HL-60 (cell line): ENCODE results near the gene PRKAR1B.

Experiments
- DNase-seq, 2 experiments: peaks; one replicate each; pipeline ENCODE4 v3.0.0-alpha.2; 2010 to 2020; ENCODE audit warnings: low read depth in 1 of 2, low spot score in 1 of 2
- H3K27ac ChIP-seq: fragments of 250-450 bp; sonication (Bioruptor Pico); replicated peaks from 2 replicates; pipeline ENCODE4 v1.5.1; 2020; ENCODE audit warnings: mild to moderate bottlenecking, moderate library complexity
- H3K27me3 ChIP-seq: fragments of 250-450 bp; sonication (Bioruptor Pico); 2 replicates; pipeline ENCODE4 v1.5.1; 2021; ENCODE audit warnings: mild to moderate bottlenecking, moderate library complexity; ENCODE audit not compliant: insufficient read depth, poor library complexity, severe bottlenecking
- H3K4me3 ChIP-seq: replicated peaks from 2 replicates; pipeline ENCODE4 v1.5.1; 2011; ENCODE audit warnings: mild to moderate bottlenecking, control low read depth, low read length; ENCODE audit not compliant: insufficient read depth
- GABPA ChIP-seq: IDR thresholded peaks from 2 replicates; pipeline ENCODE4 v1.6.1; 2012; ENCODE audit warnings: low read depth
- POLR2AphosphoS5 ChIP-seq: IDR thresholded peaks from 2 replicates; pipeline ENCODE4 v1.6.1; 2012; ENCODE audit warnings: low read depth
- SPI1 ChIP-seq: IDR thresholded peaks from 2 replicates; pipeline ENCODE4 v1.6.1; 2012; ENCODE audit warnings: low read depth, mild to moderate bottlenecking, borderline replicate concordance
- TF ChIP-seq, protein P1 (sequence below): IDR thresholded peaks from 2 replicates; pipeline ENCODE4 v1.6.1; 2012; ENCODE audit warnings: low read depth; ENCODE audit not compliant: insufficient replicate concordance
- TF ChIP-seq, protein P2 (sequence below): IDR thresholded peaks from one replicate; pipeline ENCODE4 v1.5.1; 2011; ENCODE audit warnings: low read length, control low read depth, inconsistent platforms; ENCODE audit not compliant: insufficient read depth

Gene PRKAR1B

DNA sequence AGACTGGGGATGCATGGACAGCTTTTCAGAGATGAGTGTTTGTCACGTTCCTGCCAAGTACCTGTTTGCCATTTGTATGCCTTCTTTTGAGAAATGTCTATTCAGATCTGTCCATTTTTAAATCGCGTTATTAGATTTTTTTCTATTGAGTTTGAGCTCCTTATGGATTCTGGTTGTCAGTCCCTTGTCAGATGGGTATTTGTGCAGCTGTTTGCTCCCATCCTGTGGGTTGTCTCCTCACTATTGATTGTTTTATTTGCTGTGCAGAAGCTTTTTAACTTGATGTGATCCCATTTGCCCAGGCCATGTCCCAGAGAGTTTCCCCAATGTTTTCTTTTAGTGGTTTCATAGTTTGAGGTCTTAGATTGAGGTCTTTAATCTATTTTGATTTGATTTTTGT, 5.5 kb upstream of the PRKAR1B start:
- TF ChIP-seq GABPA = no peak
- TF ChIP-seq POLR2AphosphoS5 = no peak
- TF ChIP-seq, protein P1, sequence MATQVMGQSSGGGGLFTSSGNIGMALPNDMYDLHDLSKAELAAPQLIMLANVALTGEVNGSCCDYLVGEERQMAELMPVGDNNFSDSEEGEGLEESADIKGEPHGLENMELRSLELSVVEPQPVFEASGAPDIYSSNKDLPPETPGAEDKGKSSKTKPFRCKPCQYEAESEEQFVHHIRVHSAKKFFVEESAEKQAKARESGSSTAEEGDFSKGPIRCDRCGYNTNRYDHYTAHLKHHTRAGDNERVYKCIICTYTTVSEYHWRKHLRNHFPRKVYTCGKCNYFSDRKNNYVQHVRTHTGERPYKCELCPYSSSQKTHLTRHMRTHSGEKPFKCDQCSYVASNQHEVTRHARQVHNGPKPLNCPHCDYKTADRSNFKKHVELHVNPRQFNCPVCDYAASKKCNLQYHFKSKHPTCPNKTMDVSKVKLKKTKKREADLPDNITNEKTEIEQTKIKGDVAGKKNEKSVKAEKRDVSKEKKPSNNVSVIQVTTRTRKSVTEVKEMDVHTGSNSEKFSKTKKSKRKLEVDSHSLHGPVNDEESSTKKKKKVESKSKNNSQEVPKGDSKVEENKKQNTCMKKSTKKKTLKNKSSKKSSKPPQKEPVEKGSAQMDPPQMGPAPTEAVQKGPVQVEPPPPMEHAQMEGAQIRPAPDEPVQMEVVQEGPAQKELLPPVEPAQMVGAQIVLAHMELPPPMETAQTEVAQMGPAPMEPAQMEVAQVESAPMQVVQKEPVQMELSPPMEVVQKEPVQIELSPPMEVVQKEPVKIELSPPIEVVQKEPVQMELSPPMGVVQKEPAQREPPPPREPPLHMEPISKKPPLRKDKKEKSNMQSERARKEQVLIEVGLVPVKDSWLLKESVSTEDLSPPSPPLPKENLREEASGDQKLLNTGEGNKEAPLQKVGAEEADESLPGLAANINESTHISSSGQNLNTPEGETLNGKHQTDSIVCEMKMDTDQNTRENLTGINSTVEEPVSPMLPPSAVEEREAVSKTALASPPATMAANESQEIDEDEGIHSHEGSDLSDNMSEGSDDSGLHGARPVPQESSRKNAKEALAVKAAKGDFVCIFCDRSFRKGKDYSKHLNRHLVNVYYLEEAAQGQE = no peak
- no peak for TF ChIP-seq SPI1
- TF ChIP-seq, protein P2, sequence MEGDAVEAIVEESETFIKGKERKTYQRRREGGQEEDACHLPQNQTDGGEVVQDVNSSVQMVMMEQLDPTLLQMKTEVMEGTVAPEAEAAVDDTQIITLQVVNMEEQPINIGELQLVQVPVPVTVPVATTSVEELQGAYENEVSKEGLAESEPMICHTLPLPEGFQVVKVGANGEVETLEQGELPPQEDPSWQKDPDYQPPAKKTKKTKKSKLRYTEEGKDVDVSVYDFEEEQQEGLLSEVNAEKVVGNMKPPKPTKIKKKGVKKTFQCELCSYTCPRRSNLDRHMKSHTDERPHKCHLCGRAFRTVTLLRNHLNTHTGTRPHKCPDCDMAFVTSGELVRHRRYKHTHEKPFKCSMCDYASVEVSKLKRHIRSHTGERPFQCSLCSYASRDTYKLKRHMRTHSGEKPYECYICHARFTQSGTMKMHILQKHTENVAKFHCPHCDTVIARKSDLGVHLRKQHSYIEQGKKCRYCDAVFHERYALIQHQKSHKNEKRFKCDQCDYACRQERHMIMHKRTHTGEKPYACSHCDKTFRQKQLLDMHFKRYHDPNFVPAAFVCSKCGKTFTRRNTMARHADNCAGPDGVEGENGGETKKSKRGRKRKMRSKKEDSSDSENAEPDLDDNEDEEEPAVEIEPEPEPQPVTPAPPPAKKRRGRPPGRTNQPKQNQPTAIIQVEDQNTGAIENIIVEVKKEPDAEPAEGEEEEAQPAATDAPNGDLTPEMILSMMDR = no peak
- no peak overlapping the region for H3K27ac ChIP-seq
- no peaks in the 10 kb centered on the region for H3K27me3 ChIP-seq
- H3K4me3 ChIP-seq = no peak overlapping the region
- no peak for DNase-seq

DNA sequence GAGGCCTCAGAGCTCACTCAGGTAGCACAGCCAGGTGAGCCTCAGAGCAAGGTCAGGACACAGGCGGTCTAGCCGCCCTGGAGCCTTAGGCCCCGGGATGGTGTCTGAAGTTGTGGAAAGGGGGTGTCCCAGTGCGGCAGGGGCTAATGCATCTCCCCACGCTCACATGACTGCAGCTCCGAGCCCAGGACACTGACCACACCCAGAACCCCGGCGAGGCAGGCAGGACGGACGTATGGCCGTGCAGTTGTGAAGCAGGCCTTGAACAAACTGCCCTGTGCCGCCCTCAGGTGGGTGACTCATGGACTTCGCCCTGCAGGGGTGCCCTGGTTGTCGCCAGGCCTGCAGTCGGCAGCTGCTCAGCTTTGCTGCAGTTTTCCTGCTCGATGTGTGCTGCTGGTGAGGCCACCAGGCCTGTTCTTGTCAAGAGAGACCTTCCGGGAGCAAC, 5.0 kb upstream of the PRKAR1B start:
- no peak for DNase-seq
- no peak overlapping the region for H3K27ac ChIP-seq
- no peak overlapping the region for H3K4me3 ChIP-seq
- TF ChIP-seq, protein P1 = no peak
- TF ChIP-seq SPI1 = no peak
- H3K27me3 ChIP-seq = no peaks in the 10 kb centered on the region

DNA sequence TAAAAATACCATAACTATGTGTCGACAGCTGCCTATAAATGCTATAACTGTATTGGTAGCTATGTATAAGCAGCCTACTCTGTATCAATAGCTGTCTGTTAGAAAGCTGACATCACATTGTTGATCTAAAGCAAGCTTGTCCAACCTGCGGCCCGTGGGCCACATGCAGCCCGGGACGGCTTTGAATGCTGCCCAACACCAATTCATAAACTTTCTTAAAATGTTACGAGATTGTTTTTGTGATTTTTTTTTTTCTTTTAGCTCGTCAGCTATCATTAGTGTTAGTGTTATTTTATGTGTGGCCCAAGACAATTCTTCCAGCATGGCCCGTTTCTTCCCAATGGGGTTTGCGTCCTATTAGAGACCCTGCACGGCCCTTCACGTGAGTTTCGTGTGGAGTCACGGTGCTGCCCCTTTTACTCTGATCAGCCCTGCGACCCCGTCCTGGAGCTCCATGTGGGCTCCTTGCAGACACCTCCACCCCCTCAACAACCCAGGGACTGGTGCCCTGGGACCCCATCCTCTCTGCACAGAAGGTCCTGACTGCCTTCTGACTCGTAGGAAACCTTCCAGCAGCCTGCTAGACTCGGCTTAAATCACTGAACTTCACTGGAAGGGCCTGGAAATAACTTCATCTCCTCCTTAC, 4.5 kb upstream of the PRKAR1B start:
- Histone ChIP-seq H3K27me3 (no peaks in the 10 kb centered on the region), H3K27ac (no peak overlapping the region), H3K4me3 (no peak overlapping the region)
- TF ChIP-seq GABPA (no peak), POLR2AphosphoS5 (no peak), SPI1 (no peak)
- TF ChIP-seq, protein P2 = no peak
- TF ChIP-seq, protein P1 = no peak
- DNase-seq = no peak
